Natural killer cell treated with Interleukin-12 subunit alpha and Interleukin-12 subunit beta and Interleukin-15 and Interleukin-18, amount 100 ng/mL, for 72 hours (primary cell): ENCODE results near the gene C15orf61. TPM values are rescaled to one million over a fixed set of nuclear protein-coding genes. Genes with fewer than 3 reads are reported as not detected.

Source experiments
- ATAC-seq, 2 donors: fragments of 150-1000 bp; cut with Tn5 transposase in 1 of 2; sonication (Bioruptor Pico), chemical (Tn5 transposase) in 1 of 2; 2 replicates each; pipeline ENCODE4 v1.10.0; 2021
- DNase-seq: peaks from one replicate; pipeline ENCODE4 v3.0.0; 2022; ENCODE audit warnings: low spot score
- H3K27ac Mint-ChIP-seq, 2 donors: 1 replicate in 1 of 2; 2 replicates in 1 of 2; pipeline ENCODE4 v1.8.0; 2022; ENCODE audit warnings: mixed read lengths in 2 of 2, mild to moderate bottlenecking in 1 of 2, moderate library complexity in 1 of 2
- H3K27me3 Mint-ChIP-seq, 2 donors: 1 replicate in 1 of 2; 2 replicates in 1 of 2; pipeline ENCODE4 v1.8.0; 2022; ENCODE audit warnings: mixed read lengths in 2 of 2
- H3K36me3 Mint-ChIP-seq: one replicate; pipeline ENCODE4 v1.8.0; 2022; ENCODE audit warnings: mixed read lengths
- H3K4me1 Mint-ChIP-seq, 2 donors: 1 replicate in 1 of 2; 2 replicates in 1 of 2; pipeline ENCODE4 v1.8.0; 2022; ENCODE audit warnings: low read depth in 2 of 2, mixed read lengths in 2 of 2, mild to moderate bottlenecking in 1 of 2
- H3K4me3 Mint-ChIP-seq: one replicate; pipeline ENCODE4 v1.8.0; 2022; ENCODE audit warnings: mixed read lengths
- H3K9me3 Mint-ChIP-seq: 2 replicates; pipeline ENCODE4 v1.8.0; 2022; ENCODE audit warnings: mixed read lengths
- total RNA-seq, 2 donors: library from RNA; stranded (reverse); gene quantifications; one replicate each; pipeline ENCODE4 v1.2.3, GENCODE V29; 2022

The C15orf61 gene
- total RNA-seq, 2 donors from 2014 or later: 3.9 to 5.0 TPM

- Mint-ChIP-seq H3K27ac (no peak overlapping the region), H3K4me3 (no peak overlapping the region), H3K27me3 (no peaks in the 10 kb centered on the region), H3K9me3 (no peaks in the 10 kb centered on the region), H3K4me1 (peaks cover 0 to 5% of the 10 kb centered on the region in 2 donors), H3K36me3 (no peaks in the 10 kb centered on the region)
- ATAC-seq: no peak
- DNase-seq: no peak
Measured at GRCh38 chr15:67506775-67507747, 13.9 kb upstream of the C15orf61 start.

DNA sequence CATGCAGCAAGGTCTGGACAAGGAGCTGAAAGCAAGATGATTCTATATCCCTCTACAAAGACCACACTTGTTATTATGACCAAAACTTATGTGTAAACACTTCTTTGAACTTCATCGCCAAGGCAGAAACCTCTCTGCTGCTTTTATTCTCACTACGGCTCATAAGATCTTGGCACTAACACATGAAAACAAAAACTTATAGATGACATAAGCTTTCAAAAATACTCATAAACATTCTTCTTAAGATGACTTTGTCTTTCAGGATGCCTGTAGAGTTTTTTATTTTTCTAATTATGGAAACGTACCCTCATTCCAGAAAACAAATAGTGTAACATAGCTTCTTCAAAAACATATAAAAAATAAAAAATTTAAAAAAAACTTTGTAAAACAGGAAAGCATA is 12.5 kb upstream of the C15orf61 start:
- Mint-ChIP-seq H3K27ac (no peak overlapping the region), H3K27me3 (no peaks in the 10 kb centered on the region), H3K36me3 (no peaks in the 10 kb centered on the region), H3K4me1 (peaks cover 0 to 5% of the 10 kb centered on the region in 2 donors), H3K9me3 (no peaks in the 10 kb centered on the region), H3K4me3 (no peak overlapping the region)
- DNase-seq: no peak
- no peak for ATAC-seq

DNA sequence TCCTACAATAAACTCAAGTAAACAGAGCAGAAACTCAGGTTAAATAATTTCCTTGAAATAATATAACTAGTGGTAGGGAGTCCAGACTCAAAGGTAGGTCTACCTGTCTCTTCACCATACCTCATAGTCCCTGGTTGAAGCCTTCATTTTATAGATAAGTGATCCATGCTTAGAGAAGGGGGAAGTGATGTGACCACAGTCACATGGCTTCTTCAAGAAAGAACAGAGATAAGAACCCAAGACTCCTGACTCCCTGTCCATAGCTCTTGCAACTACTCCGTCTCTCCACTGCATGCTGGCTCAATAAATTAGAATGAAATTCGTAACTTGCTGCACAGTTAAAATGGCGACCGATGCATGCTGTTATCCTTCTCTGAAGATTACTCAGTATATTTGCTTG is 11.0 kb upstream of the C15orf61 start:
- Mint-ChIP-seq H3K9me3 (no peaks in the 10 kb centered on the region), H3K27me3 (no peaks in the 10 kb centered on the region), H3K4me3 (no peak overlapping the region), H3K4me1 (peaks cover 0 to 5% of the 10 kb centered on the region in 2 donors), H3K36me3 (no peaks in the 10 kb centered on the region), H3K27ac (no peak overlapping the region)
- no peak for DNase-seq
- no peak for ATAC-seq

DNA sequence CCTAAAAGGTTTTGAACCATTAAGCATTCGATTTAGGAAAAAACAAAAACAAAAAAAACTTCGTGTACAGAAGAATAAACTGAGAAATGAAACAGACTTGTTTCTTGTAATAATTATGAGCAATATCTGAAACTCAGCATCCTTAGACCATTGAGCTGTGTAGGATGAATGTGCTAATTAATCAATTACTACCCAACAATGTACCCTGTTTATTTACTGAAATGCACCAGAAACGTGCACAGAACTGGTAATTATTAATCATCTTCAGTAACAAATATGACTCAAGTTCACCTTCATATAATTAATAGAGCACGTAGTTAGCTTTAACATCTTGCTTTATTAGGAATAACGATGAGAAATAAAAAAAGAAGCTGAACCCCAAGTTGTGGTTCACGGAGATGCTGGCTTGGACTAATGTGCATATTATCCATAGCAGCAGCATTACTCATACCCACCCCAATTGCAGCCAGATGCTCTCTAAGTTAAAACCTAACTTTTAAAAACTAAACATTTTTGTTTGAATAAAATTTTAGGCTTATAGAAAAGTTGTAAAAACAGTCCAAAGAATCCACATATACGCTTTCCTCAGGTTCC is 10.2 kb upstream of the C15orf61 start:
- no peak overlapping the region for H3K4me3 Mint-ChIP-seq
- H3K36me3 Mint-ChIP-seq: no peaks in the 10 kb centered on the region
- no peaks in the 10 kb centered on the region for H3K27me3 Mint-ChIP-seq
- DNase-seq: no peak
- H3K9me3 Mint-ChIP-seq: no peaks in the 10 kb centered on the region
- H3K4me1 Mint-ChIP-seq: peaks cover 0 to 5% of the 10 kb centered on the region in 2 donors
- ATAC-seq: no peak
- no peak overlapping the region for H3K27ac Mint-ChIP-seq

GRCh38 chr15:67511606-67512005 is 9.3 kb upstream of the C15orf61 start:
- no peak for ATAC-seq
- H3K27ac Mint-ChIP-seq: peak overlapping the region in 1 of 2 donors; percentile 6
- H3K9me3 Mint-ChIP-seq: no peaks in the 10 kb centered on the region
- H3K4me3 Mint-ChIP-seq: no peak overlapping the region
- H3K27me3 Mint-ChIP-seq: no peaks in the 10 kb centered on the region
- no peaks in the 10 kb centered on the region for H3K36me3 Mint-ChIP-seq
- H3K4me1 Mint-ChIP-seq: peaks cover 0 to 5% of the 10 kb centered on the region in 2 donors
- no peak for DNase-seq

DNA sequence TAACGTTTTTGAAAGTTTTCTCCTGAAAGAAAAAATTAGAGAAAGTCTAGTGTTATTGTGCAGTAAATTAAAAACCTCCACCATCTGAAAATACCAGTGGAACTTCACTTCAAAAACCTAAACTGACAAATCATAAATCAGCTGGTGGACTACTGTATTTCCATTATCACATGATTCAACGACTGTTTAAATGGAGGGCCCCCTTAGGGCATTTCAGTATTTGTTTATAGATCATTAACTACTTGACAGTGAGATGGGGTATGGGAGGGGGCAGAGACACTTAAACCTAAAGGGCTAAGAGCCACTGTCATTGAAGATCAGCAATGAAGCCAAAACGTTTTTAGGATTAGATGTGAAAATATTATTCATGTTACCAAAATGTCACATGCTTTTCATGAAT is 8.8 kb upstream of the C15orf61 start:
- Mint-ChIP-seq H3K9me3 (no peaks in the 10 kb centered on the region), H3K36me3 (no peaks in the 10 kb centered on the region), H3K4me3 (no peak overlapping the region), H3K27ac (peak overlapping the region in 1 of 2 donors; percentile 6), H3K4me1 (peaks cover 0 to 5% of the 10 kb centered on the region in 2 donors), H3K27me3 (no peaks in the 10 kb centered on the region)
- DNase-seq (no peak), ATAC-seq (no peak)

DNA sequence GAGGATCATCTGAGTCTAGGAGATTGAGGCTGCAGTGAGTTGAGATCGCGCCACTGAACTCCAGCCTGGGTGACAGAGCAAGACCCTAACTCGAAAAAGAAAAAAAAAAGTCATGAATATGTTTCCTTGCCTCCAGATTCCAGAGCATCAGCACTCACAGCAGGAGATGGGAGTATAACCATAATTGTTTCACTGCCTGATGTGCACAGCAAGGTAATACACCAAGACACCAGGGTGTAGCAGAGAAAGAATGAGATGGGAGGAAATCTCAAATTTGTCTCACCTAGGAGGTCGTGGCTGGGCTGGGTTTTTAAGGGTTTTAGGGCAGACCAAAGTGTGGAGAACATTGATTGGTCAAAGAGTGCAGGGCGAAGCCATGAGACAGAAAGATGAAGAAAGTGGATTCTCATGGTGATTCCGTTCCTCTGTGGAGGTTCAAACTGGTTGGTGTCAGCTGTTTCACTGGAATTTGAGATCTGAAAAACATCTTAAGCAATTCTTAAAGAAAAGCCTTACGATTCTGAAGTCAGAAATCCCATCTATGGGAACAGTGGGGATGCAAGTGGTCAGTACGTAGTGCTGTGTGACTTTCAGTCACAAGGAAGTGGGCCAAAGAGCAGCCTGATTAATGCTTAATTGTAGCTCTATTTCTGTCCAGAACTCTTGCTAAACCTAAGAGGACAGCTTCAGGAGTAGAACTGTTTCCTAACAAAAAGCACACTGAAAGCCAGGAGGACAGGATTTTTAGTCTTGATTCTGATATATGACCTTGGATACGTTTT is 7.8 kb upstream of the C15orf61 start:
- Mint-ChIP-seq H3K4me3 (no peak overlapping the region), H3K9me3 (no peaks in the 10 kb centered on the region), H3K4me1 (peaks cover 0 to 5% of the 10 kb centered on the region in 2 donors), H3K27me3 (no peaks in the 10 kb centered on the region), H3K36me3 (no peaks in the 10 kb centered on the region), H3K27ac (no peak overlapping the region)
- ATAC-seq (no peak), DNase-seq (no peak)

- peaks cover 0 to 5% of the 10 kb centered on the region in 2 donors for H3K4me1 Mint-ChIP-seq
- no peaks in the 10 kb centered on the region for H3K9me3 Mint-ChIP-seq
- no peak overlapping the region for H3K4me3 Mint-ChIP-seq
- no peak overlapping the region for H3K27ac Mint-ChIP-seq
- DNase-seq (no peak), ATAC-seq (no peak)
- H3K36me3 Mint-ChIP-seq: no peaks in the 10 kb centered on the region
- H3K27me3 Mint-ChIP-seq: no peaks in the 10 kb centered on the region
Measured at GRCh38 chr15:67515090-67515489, 5.8 kb upstream of the C15orf61 start.

- DNase-seq: no peak
Measured at GRCh38 chr15:67515557-67515956, 5.4 kb upstream of the C15orf61 start.

GRCh38 chr15:67520321-67521028 is 456 bp upstream of the C15orf61 start:
- ATAC-seq: peak in 1 of 2 donors; percentile 4
- peak overlapping the region; percentile 94 for H3K4me3 Mint-ChIP-seq

More at GRCh38 chr15:67515557-67515956, 5.4 kb upstream of the C15orf61 start:
- Mint-ChIP-seq H3K4me1 (peaks cover 0 to 5% of the 10 kb centered on the region in 2 donors), H3K27ac (no peak overlapping the region), H3K36me3 (no peaks in the 10 kb centered on the region), H3K27me3 (no peaks in the 10 kb centered on the region), H3K9me3 (no peaks in the 10 kb centered on the region), H3K4me3 (no peak overlapping the region)
- no peak for ATAC-seq

DNA sequence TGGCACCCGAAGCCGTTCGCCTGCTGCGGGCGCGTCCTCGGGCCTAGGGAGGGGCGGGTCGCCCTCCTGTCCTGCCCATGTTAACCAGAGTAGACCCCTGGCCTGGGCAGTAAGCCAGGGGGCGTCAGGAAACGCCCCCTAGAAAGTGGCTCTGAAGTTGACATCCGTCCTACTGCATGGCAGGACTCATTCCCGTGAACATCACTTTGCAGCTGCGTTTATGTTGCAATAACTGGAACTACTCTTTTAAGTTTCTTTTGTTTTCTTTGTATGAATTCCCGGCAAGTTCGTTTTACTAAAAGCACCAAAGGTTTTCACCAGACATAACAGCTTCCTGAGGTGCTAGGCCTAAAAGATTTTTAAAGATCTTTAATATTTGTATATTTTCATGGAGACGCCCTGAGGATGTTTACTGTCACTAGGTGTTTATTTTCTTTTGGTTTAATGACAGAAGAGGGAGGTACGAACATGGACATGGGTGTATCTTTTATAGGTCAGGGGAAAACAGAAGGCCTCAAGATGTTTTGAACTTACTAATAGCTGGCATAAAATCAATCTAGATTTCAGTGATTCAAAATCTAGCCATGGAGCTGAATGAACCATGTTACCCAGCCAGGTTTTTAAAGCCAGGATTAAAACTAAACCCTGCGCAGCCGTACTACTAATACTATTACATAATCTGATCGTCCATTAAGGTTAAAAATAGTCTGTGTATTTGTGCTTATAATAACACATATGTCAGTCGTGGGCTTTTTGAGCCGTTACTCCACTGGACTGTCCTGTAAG is 1.0 kb downstream of the C15orf61 start:
- H3K27me3 Mint-ChIP-seq: no peaks in the 10 kb centered on the region

More at GRCh38 chr15:67520321-67521028, 456 bp upstream of the C15orf61 start:
- Mint-ChIP-seq H3K27ac (peak overlapping the region; percentile 43 to 90), H3K4me1 (peaks cover 17 to 22% of the 10 kb centered on the region in 2 donors), H3K36me3 (no peaks in the 10 kb centered on the region), H3K27me3 (no peaks in the 10 kb centered on the region), H3K9me3 (no peaks in the 10 kb centered on the region)
- DNase-seq: no peak

GRCh38 chr15:67523330-67523729 is 2.4 kb downstream of the C15orf61 start:
- peak overlapping the region in 1 of 2 donors; percentile 87 for H3K27ac Mint-ChIP-seq
- DNase-seq (no peak), ATAC-seq (no peak)
- H3K9me3 Mint-ChIP-seq: no peaks in the 10 kb centered on the region
- H3K36me3 Mint-ChIP-seq: no peaks in the 10 kb centered on the region
- H3K4me1 Mint-ChIP-seq: peaks cover 17 to 22% of the 10 kb centered on the region in 2 donors
- H3K27me3 Mint-ChIP-seq: no peaks in the 10 kb centered on the region
- peak overlapping the region; percentile 94 for H3K4me3 Mint-ChIP-seq

More for the DNA sequence above, 1.0 kb downstream of the C15orf61 start:
- ATAC-seq (peak in 1 of 2 donors; percentile 46), DNase-seq (no peak)
- H3K27ac Mint-ChIP-seq: peak overlapping the region; percentile 87 to 90
- H3K4me3 Mint-ChIP-seq: peak overlapping the region; percentile 94
- no peaks in the 10 kb centered on the region for H3K36me3 Mint-ChIP-seq
- peaks cover 17 to 22% of the 10 kb centered on the region in 2 donors for H3K4me1 Mint-ChIP-seq
- no peaks in the 10 kb centered on the region for H3K9me3 Mint-ChIP-seq
